DMS53 (cell line): ENCODE results near the gene AFF1.
"Not testable (repeated sequence)": the region's sequence is repeated elsewhere in the genome, so short reads cannot be mapped to it uniquely, and the experiment has no call there.

Source experiments
- DNase-seq: peaks from one replicate; lab custom pipeline; 2025; lab: John Stamatoyannopoulos, UW

AFF1 gene

DNA sequence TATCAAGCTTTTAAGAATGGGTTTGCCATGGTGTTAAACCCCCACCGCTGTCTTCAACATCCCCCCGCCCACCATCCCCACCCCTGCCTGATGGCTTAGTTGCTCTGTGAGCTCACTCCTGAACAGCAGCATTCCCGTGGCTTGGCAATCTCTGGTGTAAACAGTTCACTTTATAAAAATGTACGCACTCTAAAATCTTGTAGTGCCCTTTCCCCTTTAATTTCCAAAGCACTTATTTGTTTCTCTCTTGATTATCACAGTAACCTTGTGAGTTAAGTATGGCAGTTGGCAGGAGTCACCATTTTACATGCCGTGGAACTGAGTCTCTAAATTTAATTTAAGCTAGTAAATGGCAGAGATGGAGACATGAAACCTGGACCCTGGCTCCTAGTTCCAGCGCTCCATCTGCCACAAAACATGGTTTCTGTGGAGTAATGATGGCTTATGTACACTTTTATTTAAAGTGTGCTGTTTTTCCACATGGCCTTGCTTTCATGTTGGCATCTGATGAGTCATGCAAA lies 123.1 kb downstream of the AFF1 start:
- DNase-seq = no peak

DNA sequence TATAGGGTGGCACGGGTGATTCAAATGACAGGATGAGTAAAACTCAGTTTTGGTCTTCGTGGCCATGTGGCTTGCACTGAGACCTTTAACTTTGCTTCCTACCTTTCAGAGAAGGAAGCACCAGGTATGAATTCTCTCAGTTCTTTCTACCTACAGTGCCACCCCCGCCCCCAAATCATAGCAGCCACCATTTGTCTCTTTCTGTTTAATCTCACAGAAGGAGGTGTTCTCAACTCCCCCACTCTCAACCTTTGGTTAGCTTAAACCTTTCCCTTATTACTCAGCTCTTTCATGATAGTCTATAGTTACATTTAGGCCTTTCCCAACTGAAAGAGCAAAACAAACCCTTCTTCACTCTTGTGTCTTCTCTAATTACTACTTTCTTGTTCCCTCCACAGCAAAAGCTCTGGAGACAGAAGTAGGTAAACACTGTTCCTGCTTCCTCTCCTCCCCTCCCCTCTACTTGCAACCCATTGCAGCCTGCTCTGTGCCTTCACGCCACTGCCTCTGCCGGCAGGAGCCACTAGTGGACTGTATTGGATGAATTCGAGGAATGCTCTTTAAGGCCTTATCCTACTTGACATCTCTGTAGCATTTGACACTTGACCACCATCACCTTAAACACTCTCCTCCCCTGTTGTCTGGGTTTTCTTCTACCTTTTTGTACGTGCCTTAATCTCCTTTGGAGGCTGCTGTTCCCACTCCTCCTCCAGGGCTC lies 123.7 kb downstream of the AFF1 start:
- peak; percentile 43 for DNase-seq

DNA sequence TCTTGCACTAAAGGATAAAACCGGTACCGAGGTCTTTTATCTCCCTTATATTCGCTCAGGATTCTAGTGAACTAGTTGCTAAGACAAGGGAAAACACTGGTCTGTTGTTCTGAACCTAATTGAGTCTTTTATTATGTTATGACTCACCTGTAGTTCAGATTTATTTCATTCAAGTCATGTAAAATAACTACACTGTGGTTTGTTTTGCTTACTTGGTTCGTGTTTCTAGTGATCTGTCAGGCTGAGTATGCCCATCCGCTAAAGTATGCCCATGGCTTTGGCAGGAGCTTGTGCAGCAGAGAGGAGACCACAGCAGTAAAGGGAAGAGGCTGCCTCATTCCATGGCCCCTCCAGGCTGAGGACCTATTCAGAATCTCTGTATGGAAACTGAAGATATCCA lies 126.1 kb downstream of the AFF1 start:
- DNase-seq = peak; percentile 21

DNA sequence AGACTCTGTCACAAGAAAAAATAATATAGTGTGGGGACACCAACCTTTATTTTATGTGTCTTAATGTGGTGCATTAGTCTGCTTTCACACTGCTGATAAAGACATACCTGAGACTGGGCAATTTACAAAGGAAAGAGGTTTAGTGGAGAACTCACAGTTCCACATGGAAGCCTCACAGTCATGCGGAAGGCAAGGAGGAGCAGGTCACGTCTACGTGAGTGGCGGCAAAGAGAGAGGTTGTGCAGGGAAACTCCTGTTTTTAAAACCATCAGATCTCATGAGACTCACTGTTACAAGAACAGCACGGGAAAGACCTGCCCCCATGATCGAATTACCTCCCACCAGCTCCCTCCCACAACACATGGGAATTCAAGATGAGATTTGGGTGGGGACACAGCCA lies 130.2 kb downstream of the AFF1 start:
- no peak for DNase-seq

DNA sequence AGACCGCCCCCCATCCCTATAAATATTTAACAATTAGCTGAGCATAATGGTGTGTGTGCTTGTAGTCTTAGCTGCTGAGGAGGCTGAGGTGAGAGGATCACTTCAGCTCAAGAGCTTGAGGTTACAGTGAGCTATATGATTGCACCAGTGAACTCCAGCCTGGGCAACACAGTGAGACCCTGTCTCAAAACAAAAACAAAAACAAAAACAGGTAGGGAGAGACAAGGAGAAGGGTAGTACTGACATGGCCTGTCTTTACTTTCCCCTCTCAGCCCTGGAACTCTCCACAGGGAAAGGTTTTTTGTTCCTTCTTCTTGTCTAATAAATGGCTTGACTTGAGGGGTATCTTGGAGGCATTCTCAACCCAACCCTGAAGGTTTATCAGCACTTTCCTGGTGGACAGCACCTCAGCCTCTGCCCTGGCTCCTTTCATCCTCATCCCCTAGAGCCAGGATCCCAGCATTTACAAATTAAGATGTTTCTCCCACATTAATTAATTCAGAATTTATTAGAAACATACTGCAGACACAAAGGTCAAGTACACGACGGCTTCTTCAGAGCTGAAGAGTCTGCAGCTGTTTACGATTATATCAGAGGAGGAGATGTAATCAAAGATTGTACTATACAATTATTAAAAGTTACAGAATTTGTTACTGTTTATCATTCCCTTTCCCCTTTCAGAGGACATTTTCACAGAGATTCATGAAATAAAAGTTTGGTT lies 131.8 kb downstream of the AFF1 start:
- DNase-seq = no peak

DNA sequence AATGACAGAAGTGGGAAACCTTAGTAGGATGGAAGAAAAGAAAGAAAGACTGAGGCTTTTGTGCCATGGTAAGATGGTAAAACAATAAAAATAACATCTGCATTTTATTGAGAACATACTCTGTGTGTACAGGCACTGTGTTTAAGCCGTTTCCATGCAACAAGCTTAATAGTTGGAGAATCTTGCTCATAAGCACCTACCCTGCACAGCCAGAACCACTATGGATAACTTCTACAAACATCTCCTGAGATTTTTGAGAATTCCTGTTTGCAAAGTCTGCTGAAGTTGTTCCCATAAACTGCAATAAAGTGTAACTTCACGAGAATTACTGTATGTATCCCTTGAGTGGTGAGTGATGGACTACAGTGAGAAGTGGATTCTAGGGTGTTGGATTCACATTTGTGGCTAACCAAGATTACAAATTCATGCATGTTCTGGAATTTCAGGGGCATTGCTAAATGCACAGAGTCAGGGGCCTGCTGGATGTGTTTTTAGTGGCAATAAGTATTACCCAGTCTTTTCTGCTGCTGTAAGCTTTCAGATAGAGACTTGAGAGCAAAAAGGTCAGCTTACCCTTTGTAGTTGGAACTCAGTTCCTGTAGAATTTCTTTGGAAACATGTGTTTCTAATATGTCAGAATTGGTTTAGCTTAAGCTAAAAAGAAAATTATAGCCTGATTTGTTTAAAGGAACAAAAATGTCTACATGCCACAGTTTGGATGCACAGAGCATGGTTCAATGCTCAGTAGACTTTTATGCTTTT lies 132.5 kb downstream of the AFF1 start:
- no peak for DNase-seq

DNA sequence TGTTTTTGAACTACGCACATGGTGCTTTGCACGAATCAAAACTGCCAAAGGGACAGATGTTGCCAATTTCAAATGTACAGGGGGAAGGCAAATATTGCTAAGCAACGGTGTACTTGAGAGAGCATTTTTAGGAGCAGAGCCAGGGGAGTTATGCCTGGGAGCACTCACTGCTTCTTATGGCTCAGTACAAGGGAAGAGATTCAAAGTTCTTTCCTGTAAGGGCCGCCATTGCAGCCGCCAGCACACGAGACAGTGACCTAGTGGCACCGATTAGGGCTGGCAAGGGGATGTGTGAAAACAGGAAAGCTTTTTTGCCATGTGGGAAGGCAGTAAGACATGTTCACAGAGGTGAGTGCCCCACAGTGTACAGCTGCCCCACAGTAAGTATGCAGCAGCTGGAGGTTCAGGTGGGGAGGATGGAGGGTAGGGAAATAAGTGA lies 133.8 kb downstream of the AFF1 start:
- DNase-seq = peak; percentile 67

DNA sequence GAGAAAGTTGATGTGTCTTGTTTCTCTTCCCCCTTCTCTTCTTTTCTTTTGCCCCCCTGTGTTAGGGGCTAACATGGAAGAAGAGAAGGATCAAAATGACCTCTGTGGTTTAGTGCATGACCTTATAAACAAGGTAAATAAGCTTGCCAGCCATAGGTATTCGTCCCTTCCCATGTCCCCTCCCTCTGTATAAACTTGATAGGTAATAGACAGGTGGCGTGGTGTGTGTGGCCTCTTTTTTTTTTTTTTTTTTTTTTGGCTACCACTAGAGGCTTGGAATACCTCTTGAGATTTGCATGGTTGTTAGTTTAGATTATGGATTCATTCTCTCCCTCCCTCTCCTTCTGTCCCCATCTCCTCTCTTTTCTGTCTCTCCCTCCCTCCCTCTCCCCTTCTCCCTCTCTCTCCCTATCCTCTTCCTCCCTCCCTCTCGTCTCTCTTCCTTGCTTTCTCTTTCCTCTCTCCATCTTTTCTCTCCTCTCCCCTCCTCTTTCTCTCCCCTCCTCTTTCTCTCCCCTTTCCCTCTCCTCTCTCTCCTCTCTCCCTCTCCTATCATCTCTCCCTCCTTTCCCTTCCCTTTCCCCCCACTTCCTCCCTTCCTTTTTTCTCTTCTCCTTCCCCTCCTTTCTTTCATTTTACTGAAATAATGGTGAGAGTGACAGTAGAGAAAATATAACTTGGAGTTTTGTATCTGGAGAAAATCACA lies 134.4 kb downstream of the AFF1 start:
- DNase-seq = peak; percentile 63

DNA sequence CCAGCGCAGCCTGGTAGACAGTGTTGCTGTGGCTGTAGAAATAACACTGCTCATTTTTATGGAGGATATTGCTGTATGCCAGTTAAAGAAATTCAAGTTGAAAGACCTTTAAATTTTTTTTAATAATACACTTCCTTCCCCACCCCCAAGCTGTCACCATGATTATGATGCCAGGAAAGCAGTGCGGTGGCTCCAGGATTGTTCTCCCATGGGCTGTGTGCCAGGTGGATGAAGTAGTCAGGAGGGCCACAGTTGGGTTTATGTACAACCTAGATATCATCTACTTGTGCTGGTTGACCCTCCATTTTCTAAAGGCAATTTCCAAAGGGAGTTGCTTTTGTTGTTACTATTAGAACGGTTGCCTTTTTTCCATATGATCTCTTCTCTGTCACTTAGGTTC lies 136.6 kb downstream of the AFF1 start:
- no peak for DNase-seq

DNA sequence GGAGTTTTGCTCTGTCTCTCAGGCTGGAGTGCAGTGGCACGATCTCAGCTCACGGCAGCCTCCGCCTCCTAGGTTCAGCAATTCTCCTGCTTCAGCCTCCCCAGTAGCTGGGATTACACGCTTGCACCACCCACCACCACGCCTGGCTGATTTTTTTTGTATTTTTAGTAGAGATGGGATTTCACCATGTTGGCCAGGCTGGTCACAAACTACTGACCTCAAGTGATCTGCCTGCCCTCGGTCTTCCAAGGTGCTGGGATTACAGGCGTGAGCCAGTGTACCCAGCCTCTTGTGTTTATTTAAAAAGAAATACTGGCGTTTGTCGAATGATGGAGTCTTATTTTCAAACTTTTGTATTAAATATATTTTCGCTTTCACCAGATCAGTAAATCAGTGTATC lies 137.7 kb downstream of the AFF1 start:
- not testable (repeated sequence) for DNase-seq

DNA sequence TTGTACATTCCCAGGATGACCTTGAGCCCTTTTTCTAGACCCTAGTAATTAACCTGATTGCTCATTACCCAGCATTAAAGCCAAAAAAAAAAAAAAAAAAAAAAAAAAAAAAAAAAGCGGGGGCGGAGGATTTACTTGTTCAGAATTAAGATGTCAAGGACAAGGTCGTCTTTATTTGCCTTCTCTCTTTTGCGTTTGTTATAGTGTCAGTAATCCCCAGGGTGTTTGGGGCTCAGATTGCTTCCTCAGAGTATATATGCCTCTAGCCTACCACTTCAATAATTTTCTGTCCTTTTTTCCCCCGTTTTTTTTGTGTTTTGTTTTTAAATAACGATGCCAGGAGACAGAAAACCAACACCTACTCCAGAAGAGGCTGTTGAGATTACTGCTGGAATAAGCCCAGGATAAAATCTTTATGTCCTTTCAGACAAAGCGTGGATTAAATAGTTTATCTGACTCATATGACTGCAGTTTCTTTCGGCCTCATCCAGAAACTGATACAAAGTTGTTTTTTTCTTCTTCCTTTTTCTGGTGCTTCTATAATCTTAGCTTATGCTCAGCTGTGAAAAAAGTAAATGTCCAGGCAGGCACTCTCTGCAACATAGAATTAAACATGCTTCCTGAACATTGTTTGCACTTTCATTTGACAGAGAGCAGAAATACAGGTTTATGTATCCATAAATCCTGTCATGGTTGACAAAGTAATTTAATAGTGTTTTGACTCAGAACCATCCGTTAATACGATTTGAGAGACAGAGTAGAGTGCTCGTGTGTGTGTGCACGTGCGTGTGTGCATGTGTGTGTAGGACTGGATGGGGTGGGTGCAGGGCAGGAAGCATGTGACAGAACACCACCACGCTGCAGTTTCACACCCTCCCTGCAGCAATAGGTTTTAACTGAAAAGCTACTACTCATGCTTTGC lies 138.6 kb downstream of the AFF1 start:
- DNase-seq = peak; percentile 86

DNA sequence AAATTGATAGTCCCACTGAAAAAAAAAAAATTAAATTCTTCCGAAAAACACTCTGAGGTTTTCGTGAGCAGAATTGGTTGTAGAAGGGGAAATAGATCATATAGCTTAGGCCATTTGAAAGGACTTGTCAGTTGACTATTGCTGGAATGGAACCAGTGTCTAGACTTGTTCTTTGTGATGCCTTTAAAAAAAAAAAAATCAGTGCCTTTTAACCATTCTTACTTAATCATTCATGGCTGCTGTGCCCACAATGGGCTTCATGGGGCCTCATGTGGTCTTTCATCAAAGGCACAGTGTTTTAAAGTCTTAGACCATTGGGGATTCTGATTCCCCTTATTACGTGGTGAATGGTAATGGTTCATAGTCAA lies 139.3 kb downstream of the AFF1 start:
- DNase-seq = no peak

DNA sequence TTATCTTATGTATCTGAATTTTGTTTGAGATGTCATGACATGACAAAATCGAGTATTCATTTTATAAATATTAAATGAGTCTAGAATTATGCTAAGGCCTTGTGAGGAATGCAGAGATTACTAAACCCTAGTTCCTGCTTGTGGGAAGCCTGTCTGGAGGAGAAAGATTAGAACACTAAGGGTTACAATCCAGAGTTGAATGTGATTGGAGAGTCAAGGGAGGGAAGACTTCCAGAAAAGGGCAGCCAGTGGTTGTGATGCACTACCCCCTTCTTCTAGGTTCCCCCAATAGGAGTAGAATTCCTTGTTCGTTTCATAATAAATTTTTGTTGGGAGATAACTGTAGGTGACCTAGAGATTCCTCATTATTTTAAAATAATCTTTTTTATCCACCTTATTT lies 141.1 kb downstream of the AFF1 start:
- no peak for DNase-seq

DNA sequence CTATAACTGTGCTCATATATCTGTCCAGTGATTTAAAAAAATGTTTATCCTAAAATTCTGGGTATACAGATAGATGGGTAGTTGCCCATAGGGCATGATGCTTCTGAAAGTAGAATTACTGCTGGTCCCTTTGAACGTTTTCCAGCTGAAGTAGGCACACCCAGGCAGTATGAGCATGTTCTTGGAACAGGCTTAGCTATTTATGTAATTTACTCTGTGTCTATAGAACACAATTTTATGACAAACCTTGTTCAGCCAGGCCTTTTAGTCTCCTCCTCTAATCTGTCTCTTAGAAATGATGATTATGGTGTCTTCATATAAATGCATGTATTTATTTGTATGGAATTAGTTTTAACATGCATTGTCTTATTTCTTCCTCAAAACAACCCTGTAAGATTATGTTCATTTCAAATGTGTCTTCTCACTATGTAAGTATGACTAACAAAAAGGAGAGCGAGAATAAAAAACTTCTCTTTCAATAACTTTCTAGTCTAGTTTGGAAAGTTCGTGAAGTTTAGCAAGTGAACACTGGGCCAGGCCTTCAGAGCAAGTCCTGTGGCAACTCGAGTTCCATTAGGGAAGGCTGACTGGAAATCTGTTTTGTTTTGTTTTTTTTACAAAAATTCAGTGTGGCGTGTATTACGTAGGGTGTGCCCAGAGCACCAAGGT lies 142.0 kb downstream of the AFF1 start:
- DNase-seq = no peak

DNA sequence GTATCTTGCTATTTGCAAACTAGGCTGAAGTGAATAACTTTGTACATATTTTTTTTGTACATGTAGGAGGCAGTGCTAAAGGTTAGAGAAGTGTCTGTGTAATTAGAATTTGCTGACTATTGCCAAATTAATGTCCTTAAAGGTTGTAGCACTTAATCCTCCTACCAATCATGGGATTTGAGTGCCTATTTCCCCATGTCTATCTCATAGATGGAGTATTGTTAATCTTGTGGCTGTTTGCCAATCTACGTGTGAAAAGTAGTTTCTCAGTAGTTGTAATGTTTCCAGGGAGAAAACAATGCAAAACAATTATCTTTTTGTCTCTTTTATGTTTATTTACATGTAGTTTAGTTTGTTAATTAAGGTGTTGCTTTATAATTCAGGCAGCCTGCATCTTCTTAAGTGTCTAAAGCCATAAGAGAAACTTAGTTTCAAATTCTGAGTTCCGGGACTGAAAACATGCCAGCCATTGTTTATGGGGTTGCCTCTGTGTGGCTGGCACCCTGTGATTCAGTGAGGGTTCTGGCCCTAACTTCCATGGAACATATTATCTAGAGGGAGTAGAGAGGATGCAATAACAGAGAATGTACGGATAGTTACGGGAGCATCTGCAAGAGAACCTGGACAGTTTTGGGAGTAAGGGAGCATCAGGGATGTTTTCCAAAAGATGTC lies 143.2 kb downstream of the AFF1 start:
- no peak for DNase-seq

DNA sequence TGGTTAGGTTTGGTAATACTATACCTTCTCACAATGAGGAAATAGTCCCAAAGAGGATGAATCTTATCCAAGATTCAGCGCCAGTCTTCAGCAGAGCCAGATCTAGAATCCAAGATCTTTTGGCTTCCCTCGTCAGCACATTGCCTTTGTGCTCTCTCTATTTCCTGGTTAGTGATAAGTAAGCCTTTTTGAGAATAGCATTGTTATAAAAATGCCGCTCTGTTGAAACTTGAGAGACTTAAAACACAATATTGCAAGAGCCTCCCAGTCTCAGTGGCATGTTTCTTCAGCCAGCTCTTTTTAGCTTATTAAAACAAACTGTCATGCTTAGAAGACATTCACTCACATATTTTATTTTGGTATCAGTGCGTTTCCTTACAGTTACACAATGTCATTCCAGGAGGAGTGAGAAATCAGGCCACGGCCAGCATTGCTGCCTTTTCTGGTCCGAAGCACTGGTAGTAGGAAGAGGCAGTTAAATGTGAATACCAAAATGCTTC lies 144.2 kb downstream of the AFF1 start:
- no peak for DNase-seq

DNA sequence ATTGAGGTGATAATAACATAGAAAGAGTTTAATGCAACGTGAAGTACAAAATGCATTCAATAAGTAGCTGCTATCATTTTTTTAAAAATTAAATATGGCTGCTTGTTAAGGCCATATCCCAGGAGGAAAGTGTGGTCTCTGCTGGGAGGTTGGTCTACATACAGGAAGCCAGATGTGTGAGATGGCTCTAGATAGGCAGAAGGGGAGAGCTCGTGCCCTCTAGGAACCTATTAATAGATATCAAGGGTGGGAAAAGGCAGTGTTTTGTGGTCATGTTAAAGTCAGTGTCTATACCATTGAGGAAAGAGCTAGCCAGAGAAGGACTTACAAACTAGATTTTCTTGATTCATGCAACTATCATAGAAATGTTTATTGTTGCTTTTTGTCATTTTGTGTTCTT lies 145.2 kb downstream of the AFF1 start:
- DNase-seq = no peak

DNA sequence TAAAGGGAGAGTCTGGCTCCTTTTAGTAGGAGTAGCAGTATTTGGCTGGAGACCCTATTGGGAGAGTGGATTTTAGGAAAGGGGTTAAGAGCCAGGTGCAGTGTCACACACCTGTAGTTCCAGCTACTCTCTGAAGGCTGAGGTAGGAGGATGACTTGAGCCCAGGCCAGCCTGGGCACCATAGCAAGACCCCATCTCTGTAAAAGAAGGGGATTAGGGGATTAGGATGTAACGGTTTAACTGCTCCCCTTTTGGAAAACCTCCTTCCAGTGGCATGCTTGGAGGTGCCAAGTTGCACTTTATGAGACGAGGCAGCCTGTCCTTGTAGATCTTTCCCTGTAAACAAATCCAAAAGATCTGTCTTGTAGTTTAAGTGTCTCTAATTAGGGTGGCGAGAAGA lies 145.7 kb downstream of the AFF1 start:
- no peak for DNase-seq

DNA sequence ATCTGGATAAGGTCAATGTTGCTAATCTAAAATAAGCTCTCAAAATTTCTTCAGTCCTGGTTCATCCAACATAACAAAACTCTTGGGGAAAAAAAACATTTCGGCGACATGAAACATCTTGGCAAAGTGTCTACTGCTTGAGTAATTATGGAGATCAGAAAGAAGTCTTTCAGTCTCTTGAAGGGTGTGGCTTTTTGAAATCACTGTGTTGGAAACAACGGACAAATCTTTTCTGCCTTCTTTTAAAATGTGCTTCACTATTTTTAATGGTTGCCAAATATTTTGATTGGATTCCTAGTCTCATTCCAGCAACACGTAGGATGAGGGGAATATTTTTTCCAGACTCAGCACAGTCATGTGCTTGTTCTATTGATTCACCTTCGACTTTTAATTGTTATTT lies 147.0 kb downstream of the AFF1 start:
- DNase-seq = no peak

DNA sequence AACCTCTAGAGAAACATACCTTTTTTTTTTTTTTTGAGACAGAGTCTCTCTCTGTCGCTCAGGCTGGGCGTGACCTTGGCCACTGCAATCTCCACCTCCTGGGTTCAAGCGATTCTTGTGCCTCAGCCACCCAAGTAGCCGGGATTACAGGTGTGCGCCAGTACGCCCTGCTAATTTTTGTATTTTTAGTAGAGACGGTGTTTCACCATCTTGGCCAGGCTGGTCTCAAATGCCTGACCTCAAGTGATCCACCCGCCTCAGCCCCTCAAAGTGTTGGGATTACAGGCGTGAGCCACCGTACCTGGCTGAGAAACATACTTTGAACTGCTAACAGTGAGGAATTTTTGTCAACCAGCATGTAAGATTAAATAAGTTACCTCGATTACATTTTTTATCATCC lies 150.9 kb downstream of the AFF1 start:
- not testable (repeated sequence) for DNase-seq
